Esophagus squamous epithelium (tissue), 4 donors: Measurements from ENCODE around the gene ARFGEF3.

Experiments used
- POLR2A ChIP-seq, 4 donors: fragments of 450-650 bp; IDR thresholded peaks; one replicate each; pipeline ENCODE4 v1.6.1; 2017; ENCODE audit warnings: antibody characterized with exemption in 4 of 4, mild to moderate bottlenecking in 4 of 4, moderate library complexity in 3 of 4
- TF ChIP-seq, protein P1 (sequence below), 6 experiments: fragments of 450-650 bp in 4 of 6; fragments of 200-600 bp in 2 of 6; sonication (generic) in 2 of 6; IDR thresholded peaks; one replicate each; pipeline ENCODE4 v1.5.1; 2016 to 2019; ENCODE audit warnings: antibody characterized with exemption in 6 of 6, mild to moderate bottlenecking in 4 of 6, moderate library complexity in 4 of 6

DNA sequence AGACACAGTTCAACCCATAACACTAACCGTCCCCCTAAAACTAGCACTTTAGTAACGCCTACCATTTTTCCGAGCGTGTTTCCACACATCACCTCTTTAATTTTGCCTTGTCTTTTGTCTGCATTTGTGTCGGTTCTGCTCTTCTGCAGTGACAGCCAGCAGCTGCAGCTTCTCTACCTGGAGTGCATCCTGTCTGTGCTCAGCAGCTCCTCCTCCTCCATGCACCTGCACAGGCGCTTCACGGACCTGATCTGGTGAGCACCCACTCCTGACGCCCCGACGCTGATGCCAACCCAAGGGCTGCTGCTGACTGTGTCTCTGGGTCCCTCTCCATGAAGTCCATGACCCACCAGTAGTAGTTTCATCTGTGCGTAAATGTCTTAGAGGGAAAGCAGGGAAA lies 92.0 kb downstream of the ARFGEF3 start:
- TF ChIP-seq POLR2A (IDR thresholded peaks at IDR 0.05), result no peak
- TF ChIP-seq, protein P1, sequence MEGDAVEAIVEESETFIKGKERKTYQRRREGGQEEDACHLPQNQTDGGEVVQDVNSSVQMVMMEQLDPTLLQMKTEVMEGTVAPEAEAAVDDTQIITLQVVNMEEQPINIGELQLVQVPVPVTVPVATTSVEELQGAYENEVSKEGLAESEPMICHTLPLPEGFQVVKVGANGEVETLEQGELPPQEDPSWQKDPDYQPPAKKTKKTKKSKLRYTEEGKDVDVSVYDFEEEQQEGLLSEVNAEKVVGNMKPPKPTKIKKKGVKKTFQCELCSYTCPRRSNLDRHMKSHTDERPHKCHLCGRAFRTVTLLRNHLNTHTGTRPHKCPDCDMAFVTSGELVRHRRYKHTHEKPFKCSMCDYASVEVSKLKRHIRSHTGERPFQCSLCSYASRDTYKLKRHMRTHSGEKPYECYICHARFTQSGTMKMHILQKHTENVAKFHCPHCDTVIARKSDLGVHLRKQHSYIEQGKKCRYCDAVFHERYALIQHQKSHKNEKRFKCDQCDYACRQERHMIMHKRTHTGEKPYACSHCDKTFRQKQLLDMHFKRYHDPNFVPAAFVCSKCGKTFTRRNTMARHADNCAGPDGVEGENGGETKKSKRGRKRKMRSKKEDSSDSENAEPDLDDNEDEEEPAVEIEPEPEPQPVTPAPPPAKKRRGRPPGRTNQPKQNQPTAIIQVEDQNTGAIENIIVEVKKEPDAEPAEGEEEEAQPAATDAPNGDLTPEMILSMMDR (IDR thresholded peaks at IDR 0.05), result no peak
